BE2C (cell line): Measurements from ENCODE around the gene FXYD7.

Experiments
- DNase-seq: peaks from one replicate; pipeline ENCODE4 v3.0.0-alpha.2; 2020
- H3K27me3 ChIP-seq: fragments of 250-450 bp; sonication (Bioruptor Pico); 2 replicates; pipeline ENCODE4 v1.5.1; 2020; ENCODE audit warnings: mild to moderate bottlenecking
- H3K36me3 ChIP-seq: fragments of 250-450 bp; sonication (Bioruptor Pico); 2 replicates; pipeline ENCODE4 v1.5.1; 2020; ENCODE audit warnings: mild to moderate bottlenecking
- H3K4me1 ChIP-seq: fragments of 250-450 bp; sonication (Bioruptor Pico); 2 replicates; pipeline ENCODE4 v1.5.1; 2020
- H3K4me3 ChIP-seq: 2 replicates; pipeline ENCODE4 v1.5.1; 2011; ENCODE audit warnings: low read depth, low read length
- H3K9me3 ChIP-seq: fragments of 250-450 bp; sonication (Bioruptor Pico); 2 replicates; pipeline ENCODE4 v1.5.1; 2020
- CTCF ChIP-seq: IDR thresholded peaks from 2 replicates; pipeline ENCODE4 v1.5.1; 2012; ENCODE audit warnings: mild to moderate bottlenecking, low read depth, low read length

FXYD7 gene

GRCh38 chr19:35108730-35109129 is 34.3 kb upstream of the FXYD7 start:
- DNase-seq: no peak
- no peaks in the 10 kb centered on the region for H3K36me3 ChIP-seq
- TF ChIP-seq CTCF: no peak
- no peaks in the 10 kb centered on the region for H3K27me3 ChIP-seq
- H3K4me1 ChIP-seq: no peaks in the 10 kb centered on the region
- no peaks in the 10 kb centered on the region for H3K9me3 ChIP-seq
- H3K4me3 ChIP-seq: no peak overlapping the region

- Histone ChIP-seq H3K4me1 (no peaks in the 10 kb centered on the region), H3K27me3 (no peaks in the 10 kb centered on the region), H3K4me3 (no peak overlapping the region), H3K36me3 (no peaks in the 10 kb centered on the region), H3K9me3 (no peaks in the 10 kb centered on the region)
- TF ChIP-seq CTCF: no peak
- DNase-seq: no peak
These were observed 33.5 kb upstream of the FXYD7 start for GRCh38 chr19:35109395-35110112.

- TF ChIP-seq CTCF: no peak
- Histone ChIP-seq H3K4me1 (no peaks in the 10 kb centered on the region), H3K9me3 (no peaks in the 10 kb centered on the region), H3K27me3 (no peaks in the 10 kb centered on the region), H3K4me3 (no peak overlapping the region), H3K36me3 (no peaks in the 10 kb centered on the region)
- no peak for DNase-seq
These were observed 32.1 kb upstream of the FXYD7 start for GRCh38 chr19:35110974-35111373.

GRCh38 chr19:35112995-35113688 is 29.9 kb upstream of the FXYD7 start:
- H3K9me3 ChIP-seq: no peaks in the 10 kb centered on the region
- no peaks in the 10 kb centered on the region for H3K27me3 ChIP-seq
- no peak overlapping the region for H3K4me3 ChIP-seq
- TF ChIP-seq CTCF: no peak
- no peaks in the 10 kb centered on the region for H3K36me3 ChIP-seq
- H3K4me1 ChIP-seq: no peaks in the 10 kb centered on the region
- no peak for DNase-seq

- TF ChIP-seq CTCF: peak; percentile 98
- H3K4me3 ChIP-seq: peak overlapping the region; percentile 1; the same call in 1 of the 2 replicates
- no peaks in the 10 kb centered on the region for H3K9me3 ChIP-seq
- no peaks in the 10 kb centered on the region for H3K4me1 ChIP-seq
- peak; percentile 74 for DNase-seq
- no peaks in the 10 kb centered on the region for H3K36me3 ChIP-seq
- no peaks in the 10 kb centered on the region for H3K27me3 ChIP-seq
These were observed 28.5 kb upstream of the FXYD7 start for GRCh38 chr19:35114353-35115176.
